ENCODE results near the gene CXCR2.

CXCR2 gene

DNA sequence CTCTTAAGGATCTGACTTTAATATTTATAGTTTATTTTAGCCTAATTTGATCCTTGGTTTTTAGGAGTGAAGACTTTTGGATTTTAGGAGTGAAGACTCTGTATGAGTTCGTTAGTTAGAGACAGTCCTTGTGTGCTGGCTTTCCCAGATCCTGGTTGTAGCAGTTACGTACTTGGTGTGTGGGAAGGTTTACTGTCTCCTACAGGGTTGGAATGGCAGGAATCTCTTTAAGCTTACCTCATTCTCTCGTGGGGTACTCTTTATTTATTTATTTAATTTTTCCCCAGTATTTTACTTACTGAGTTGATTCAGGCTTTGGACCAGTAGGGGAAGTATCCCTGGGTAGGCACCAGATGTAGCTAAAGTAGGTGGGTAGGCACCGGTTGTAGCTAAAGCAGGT is 1.8 kb upstream of the CXCR2 start:
- no peak for DNase-seq (ENCODE audit: low spot score)
- TF ChIP-seq, protein P1, sequence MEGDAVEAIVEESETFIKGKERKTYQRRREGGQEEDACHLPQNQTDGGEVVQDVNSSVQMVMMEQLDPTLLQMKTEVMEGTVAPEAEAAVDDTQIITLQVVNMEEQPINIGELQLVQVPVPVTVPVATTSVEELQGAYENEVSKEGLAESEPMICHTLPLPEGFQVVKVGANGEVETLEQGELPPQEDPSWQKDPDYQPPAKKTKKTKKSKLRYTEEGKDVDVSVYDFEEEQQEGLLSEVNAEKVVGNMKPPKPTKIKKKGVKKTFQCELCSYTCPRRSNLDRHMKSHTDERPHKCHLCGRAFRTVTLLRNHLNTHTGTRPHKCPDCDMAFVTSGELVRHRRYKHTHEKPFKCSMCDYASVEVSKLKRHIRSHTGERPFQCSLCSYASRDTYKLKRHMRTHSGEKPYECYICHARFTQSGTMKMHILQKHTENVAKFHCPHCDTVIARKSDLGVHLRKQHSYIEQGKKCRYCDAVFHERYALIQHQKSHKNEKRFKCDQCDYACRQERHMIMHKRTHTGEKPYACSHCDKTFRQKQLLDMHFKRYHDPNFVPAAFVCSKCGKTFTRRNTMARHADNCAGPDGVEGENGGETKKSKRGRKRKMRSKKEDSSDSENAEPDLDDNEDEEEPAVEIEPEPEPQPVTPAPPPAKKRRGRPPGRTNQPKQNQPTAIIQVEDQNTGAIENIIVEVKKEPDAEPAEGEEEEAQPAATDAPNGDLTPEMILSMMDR (IDR thresholded peaks at IDR 0.05; ENCODE audit: extremely low read depth, missing control alignments) = no peak

DNA sequence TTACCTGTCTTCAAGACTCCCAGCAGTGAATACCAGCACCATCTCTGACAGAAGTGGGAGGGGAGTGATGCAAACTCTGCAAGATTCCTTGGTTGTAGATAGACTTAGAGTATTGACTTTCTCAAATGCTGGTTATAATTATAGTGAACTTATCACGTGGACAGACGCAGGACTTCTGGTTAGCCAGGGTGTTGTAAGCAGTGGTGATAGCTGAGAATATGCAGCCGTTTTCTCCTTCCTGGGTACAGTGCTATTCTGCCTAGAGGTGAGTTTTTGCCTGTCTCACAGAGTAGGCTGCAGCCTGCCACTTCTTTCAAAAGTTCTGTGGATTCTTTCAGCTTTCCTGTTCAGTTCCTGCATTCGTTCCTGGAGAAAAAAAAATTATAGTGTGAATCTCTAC is 733 bp upstream of the CXCR2 start:
- TF ChIP-seq, protein P1 (IDR thresholded peaks at IDR 0.05; ENCODE audit: extremely low read depth, missing control alignments) = no peak
- DNase-seq (ENCODE audit: low spot score) = no peak

DNA sequence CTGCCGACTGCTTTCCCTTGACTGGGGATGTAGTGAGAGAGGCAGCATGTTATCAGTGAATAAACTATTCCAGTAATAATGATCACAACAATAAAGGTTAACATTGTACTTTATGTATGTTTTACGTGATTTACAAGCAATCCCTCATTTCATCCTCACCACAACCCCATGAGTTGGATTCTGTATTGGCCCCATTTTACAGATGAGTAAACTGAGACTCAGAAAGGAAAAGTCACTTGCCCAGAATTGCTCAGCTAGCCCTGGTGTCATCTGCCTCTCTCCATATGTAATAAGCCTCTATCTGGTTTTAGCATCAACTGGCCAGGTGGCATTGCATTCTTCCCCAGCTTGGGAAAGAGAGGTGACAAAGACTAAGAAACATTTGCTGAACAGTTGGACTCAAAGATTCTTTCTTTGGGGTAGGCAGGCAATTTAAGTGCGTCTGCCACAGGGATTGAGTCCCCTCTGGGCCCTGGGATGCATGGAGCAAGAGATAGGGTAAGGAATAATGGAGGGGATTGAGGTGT is 2.2 kb downstream of the CXCR2 start:
- TF ChIP-seq, protein P1 (IDR thresholded peaks at IDR 0.05; ENCODE audit: extremely low read depth, missing control alignments) = no peak
- no peak for DNase-seq (ENCODE audit: low spot score)

DNA sequence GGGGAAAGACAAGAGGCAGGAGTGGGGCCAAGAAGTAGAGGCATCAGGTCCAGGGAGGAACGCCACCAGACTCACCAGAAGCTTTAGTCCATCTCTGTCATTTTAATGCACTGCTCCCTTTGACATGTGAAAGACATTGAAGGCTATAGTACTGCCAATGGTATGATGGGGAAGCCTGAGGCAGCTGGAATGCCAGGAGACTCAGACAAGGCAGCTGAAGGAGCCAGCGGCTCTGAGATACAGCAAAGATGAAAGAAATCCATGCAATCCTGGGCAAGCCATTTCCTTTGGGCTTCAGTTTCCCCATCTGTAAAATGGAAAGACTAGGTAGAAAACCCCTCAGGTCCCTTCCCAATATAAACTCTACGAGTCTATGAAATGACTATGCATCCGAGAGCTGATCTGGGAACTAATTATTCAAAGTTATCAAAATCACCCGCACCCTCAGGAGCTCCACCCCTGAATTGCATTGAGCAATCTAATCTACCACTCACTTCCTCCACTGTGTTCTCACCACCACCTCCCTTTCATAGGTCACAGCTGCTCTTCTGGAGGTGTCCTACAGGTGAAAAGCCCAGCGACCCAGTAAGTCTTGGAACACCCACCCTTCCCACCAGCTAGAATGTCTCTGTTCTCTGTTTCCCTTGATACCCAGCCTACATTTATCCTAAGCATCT is 3.1 kb downstream of the CXCR2 start:
- no peak for DNase-seq (ENCODE audit: low spot score)
- TF ChIP-seq, protein P1 (IDR thresholded peaks at IDR 0.05; ENCODE audit: extremely low read depth, missing control alignments) = no peak

DNA sequence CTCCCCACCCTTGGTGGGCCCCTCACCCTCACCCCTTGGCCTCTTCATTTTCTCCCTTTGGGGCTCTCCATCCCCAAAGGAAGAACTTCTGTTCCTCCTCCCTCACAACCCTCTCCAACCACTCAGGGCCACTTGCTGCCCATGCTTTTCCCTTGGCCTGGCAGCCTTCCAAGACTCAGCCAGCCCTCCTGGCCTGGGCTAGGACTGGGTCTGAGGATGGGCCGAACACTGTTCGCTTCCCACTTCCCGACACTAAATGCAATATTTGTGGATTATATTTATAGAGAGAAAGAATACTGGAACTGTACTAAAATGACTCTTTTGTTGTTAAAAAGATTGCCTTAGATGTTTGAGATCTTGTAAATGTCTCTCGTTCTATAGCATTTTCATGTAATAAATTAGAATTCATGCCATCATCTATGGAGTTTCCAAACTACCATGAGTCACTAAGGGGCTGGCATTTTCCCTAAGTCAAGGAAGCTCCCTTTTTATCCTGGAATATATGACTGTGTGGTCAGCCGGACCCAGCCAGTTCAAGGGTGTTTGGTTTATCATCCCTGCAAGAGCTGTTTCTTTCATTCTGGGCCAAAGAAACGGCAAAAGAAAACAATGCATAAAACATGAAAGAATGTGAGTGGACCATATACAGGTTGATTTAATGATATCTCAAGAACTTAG is 3.8 kb downstream of the CXCR2 start:
- no peak for DNase-seq (ENCODE audit: low spot score)
- TF ChIP-seq, protein P1 (IDR thresholded peaks at IDR 0.05; ENCODE audit: extremely low read depth, missing control alignments) = no peak

DNA sequence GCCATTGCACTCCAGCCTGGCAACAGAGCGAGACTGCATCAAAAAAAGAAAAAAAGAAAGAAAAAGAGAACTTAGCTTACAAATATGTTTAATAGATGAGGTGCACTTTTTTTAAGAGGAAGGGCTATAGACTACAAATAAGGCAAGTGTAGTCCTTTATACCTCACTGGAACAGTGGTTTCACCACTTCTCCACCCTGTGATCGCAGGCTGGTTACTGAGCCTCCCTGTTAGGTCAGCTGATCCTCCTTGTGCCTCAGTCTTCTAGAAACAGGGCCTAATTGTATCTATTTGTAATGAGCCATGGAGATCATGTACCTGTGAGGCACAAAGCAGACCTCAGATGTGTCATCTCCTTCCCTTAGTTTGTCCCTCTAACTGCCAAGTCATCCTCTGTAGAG is 4.5 kb downstream of the CXCR2 start:
- DNase-seq (ENCODE audit: low spot score) = no peak
- TF ChIP-seq, protein P1 (IDR thresholded peaks at IDR 0.05; ENCODE audit: extremely low read depth, missing control alignments) = no peak

DNA sequence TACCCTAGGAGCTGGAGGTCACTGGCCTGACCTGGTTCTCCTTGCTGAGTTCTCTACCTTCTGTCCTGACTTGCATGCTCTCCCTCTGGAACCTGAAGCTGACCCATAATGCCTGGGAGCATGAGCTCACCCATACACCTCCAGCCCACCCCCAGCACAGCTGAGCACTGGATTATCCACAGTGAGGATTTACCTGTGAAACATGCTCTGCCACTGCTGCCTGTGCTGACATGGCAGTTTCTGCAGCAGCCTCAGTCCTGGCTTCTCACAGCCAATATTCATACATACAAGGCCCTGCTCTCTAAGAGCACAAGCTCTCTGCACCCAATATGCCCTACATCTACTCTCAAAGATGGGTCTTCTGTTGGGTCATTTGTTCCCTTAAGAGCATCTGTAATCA is 5.0 kb downstream of the CXCR2 start:
- no peak for DNase-seq (ENCODE audit: low spot score)
- TF ChIP-seq, protein P1 (IDR thresholded peaks at IDR 0.05; ENCODE audit: extremely low read depth, missing control alignments) = no peak

Data from GM20000 (cell line).